Fibroblast of the conjunctiva (primary cell): ENCODE data around the gene LONP2.
A peak's percentile ranks its signal among the peaks of the same experiment; 100 is the strongest.
"Not testable (repeated sequence)": the region's sequence is repeated elsewhere in the genome, so short reads cannot be mapped to it uniquely, and the experiment has no call there.

ENCODE experiments used
- DNase-seq: peaks from one replicate; pipeline ENCODE4 v3.0.0-alpha.2; 2010; ENCODE audit warnings: low read depth

LONP2 gene

DNA sequence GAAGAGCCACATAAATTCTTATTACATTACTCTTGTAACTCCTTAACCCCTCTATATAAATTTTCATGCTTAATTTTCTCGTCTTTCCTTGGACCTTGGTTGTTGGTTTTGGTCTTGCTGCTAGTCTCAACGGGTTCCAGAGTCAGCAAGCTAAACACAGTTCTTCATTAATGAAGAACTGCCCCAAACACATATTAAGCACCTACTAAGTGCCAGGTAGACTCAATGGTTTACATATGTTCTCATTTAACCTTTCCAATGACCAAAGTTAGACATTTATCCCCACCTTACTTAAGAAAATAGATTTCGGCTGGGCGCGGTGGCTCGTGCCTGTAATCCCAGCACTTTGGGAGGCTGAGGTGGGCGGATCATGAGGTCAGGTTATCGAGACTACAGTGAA, 126.1 kb downstream of the LONP2 start:
- DNase-seq: no peak

DNA sequence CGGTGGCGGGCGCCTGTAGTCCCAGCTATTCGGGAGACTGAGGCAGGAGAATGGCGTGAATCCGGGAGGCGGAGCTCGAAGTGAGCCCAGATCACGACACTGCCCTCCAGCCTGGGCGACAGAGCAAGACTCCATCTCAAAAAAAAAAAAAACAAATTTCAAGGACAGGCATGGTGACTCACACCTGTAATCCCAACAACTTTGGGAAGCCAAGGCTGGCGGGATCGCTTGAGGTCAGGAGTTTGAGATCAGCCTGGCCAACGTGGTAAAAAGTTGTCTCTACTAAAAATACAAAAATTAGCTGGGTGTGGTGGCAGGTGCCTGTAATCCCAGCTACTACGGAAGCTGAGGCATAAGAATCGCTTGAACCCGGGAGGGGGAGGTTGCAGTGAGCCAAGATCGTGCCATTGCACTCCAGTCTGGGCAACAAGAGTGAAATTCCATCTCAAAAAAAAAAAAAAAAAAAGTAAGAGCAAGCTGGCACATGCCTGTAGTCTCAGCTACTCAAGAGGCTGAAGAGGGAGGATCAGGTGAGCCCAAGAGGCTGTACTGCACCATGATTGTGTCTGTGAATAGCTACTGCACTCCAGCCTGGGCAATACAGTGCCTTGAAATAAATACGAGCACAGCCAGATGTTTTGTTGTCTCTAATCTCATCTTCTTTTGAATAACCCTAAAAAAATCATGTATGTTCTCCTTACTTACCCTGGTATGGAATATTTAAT, 126.7 kb downstream of the LONP2 start:
- DNase-seq: not testable (repeated sequence)

DNA sequence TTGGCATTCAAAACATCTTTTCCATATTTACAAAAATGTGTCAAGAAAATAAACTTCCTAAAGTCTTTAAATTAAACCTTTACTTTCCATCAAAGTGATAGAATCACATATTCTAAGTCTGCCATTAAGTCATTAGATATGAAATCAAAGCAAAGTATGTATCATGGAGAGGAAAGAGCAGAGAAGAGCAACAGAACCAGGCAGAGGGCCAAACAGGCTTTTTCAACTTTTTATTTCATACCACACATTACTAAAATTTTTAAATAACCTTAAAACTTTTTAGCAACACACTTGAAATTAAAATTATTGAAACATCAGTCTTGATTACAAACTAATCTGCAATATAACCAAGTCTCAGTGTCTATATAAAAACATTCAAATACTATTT, 127.3 kb downstream of the LONP2 start:
- no peak for DNase-seq

DNA sequence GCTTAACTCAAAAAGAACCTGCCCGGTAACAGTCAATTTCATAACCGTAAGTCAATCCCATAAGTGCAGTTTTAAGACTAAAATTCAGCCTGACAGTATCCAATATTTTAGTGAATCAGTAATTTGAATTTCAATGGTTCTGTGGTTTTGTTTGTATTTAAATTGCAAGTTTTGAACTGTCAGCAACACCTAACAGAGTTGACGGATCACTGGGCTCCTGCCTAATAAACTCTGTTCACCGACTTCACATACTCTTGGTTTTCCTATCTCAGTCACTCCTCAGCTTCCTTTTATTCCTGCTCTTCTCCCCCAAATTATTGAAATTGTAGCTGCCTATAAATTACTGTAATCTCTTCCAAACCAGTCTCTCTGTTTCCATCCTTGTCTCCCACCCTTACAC, 128.6 kb downstream of the LONP2 start:
- no peak for DNase-seq

DNA sequence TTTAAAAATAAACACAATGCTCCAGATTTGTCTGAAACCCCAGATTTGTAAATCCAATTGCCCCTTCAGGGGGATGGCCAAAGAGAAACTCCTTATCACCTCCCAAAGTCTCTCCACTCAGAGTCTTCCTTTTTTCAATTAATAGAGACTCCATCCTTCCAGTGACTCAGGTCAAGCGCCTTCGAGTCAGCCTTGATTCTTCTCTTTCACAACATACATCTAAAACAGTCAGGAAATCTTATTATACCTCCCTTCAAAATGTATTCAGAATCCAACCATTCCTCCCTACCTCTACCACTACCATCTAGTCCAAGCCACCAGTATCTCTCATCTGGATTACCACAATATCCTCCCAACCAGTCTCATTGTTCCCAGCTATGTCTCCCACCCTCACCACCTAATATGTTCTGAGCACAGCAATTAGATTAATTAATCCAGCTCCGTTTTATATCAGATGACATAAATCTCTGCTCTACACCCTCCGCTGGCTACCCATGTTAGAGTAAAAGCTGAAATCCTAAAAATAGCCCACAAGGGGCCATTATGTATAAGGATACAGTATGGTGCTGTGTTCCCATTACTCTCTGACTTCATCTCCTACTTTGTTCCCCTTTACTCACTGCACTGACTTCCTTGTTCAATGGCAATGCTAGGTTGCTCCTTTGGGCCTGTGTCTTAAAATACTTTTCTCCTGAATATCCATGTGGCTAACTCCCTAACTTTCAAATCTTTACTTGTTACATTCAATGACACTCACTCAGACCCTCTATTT, 129.3 kb downstream of the LONP2 start:
- no peak for DNase-seq

DNA sequence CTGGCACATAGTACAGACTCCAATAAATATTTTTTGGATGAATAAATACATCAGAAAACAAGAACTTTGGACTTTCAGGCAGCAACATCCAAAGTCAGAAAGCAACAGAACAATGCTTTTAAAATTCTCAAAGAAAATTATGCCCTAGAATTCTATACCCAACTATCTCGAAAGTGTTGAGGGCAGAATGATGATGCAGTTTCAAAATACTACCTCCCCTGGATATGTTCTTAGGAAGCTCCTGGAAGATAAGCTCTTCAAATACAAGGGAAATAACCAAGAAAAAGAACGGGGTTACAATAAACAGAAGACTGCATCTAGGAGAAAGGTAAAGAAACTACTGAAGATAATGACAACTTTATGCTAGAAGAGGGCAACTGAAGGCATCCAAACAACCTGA, 130.2 kb downstream of the LONP2 start:
- DNase-seq: no peak

DNA sequence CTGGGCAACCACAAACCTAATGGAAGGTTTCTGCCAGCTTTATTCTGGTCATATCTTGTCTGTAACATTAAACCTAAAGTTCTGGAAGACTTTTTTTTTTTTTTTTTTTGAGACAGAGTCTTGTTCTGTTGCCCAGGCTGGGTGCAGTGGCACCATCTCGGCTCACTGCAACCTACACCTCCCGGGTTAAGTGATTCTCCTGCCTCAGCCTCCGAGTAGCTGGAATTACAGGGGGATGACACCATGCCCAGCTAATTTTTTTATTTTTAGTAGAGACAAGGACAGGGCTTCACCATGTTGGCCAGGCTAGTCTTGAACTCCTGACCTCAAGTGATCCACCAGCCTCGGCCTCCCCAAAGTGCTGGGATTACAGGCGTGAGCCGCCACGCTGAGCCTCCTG, 133.2 kb downstream of the LONP2 start:
- not testable (repeated sequence) for DNase-seq

DNA sequence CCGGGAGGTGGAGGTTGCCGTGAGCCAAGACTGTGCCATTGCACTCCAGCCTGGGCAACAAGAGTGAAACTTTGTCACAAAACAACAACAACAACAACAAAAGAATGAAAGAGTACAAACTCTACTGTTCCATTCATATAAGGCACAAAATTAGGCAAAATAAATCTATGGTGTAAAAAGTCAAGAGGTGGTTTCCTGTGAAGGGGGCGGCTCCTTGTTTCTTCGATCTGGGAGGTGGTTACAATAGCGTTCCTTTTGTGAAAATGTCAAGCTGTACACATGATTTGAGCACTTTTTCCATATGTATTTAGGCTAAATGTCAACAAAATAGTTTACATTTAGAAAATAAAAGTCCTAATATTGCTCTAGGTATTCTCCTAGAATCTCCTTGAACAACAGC, 134.2 kb downstream of the LONP2 start:
- no peak for DNase-seq

DNA sequence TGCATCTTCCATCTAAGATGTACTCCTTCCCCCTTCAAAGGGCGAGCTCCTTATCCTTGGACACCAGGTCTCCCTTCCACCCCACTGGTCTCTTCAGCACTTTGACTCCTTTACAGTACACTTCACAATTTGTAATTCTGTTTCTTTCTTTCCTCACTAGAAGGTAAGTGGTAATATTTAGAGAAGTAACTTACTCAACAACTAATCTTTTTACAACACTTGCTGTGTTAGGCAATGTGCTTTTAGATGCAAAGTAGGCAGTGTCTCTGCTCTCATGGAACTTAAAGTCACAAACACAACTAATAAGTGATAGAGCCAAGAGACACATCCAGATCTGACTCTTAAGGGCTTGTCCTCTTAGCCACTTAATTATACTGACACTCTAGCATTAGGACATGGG, 134.7 kb downstream of the LONP2 start:
- DNase-seq: no peak

DNA sequence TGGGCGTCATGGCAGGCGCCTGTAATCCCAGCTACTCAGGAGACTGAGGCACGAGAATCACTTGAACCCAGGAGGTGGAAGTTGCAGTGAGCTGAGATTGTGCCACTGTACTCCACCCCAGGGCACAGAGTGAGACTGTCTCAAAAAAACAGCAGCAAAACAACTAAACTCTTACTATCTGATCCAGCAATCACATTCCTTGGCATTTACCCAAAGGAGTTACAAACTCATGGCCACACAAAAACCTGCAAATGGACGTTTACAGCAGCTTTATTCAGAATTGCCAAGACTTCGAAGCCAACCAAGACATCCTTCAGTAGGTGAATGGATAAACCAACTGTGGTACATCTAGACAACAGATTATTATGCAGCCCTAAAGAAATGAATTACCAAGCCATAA, 137.1 kb downstream of the LONP2 start:
- DNase-seq: no peak

DNA sequence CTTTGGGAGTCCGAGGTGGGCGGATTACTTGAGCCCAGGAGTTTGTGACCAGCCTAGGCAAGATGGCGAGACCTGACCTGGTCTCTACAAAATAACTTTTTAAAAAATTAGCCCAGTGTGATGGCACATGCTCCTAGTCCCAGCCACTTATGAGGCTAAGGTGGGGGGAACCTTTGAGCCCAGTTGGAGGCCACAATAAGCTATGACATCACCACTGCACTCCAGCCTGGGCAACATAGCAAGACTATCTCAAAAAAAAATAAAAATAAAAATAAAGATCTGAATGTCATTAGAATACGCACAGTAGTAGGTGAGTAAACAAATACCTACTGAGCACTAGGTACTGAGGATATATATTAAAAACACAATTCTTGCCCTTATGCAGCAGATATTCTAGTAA, 138.0 kb downstream of the LONP2 start:
- DNase-seq: no peak

DNA sequence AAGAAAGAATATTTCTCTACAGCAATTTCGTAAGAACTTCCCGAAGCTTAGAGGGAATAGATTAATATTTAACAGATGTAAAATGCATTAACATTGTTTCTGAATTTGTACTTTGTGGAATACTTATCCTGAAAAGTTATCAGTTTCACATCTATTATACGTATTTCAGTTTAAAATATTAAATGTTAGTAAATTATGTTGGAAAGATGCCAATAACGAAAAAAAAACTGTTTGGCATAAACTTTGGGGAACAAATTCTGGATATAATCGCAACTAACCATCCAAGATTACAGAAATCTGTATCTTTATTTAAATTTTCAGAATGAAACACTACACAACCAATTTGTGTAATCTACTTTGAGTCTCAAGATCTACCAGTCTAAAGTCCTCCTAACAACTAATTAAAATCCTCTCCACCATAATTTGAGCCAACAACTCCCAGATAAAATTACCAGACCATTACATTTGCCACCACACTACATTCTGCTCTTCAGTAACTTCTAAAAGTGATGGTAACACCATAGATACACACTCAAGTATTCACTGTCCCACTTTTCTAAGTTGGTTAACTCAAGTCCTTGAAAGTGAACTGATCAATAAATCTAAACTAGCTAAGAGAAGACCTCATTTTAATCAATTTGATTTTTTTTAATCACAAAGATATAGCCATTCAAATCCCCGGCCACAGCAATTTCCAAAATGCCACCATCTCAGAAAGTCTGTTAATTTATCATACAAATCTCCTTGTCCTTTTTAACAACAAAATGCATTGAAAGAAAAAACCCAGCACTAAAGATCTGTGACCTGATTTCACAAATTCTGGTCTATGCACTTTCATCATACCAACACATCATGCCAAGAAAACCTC, 139.1 kb downstream of the LONP2 start:
- no peak for DNase-seq

DNA sequence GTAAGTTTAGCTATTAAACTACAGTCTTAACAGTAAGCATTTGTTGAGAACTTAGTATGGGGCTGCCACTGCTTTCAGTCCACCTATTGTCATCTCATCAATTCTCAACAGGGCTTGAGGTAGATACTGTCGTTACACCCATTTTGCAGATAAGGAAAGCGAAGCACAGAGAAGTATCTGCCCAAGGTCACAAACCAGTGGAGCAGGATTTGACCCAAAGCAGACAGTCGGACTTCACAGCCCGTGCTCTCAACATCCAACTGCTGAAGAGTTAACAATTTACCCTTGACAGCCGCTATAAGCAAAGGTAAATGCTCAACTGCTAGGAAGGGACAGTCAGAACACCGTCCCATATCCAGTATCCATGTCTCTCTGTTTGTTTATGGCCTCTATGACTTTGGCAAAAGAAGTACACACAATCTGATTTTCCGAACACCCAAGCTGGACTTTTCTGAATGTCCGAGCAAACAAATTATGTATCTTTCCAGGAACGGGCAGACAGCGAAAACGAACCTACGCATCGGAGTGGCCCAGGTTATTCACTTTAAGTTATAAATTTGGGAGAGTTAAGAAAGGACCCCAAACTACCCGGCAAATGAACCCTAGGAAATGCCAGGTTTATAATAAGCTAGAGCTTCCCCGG, 139.9 kb downstream of the LONP2 start:
- DNase-seq: no peak

DNA sequence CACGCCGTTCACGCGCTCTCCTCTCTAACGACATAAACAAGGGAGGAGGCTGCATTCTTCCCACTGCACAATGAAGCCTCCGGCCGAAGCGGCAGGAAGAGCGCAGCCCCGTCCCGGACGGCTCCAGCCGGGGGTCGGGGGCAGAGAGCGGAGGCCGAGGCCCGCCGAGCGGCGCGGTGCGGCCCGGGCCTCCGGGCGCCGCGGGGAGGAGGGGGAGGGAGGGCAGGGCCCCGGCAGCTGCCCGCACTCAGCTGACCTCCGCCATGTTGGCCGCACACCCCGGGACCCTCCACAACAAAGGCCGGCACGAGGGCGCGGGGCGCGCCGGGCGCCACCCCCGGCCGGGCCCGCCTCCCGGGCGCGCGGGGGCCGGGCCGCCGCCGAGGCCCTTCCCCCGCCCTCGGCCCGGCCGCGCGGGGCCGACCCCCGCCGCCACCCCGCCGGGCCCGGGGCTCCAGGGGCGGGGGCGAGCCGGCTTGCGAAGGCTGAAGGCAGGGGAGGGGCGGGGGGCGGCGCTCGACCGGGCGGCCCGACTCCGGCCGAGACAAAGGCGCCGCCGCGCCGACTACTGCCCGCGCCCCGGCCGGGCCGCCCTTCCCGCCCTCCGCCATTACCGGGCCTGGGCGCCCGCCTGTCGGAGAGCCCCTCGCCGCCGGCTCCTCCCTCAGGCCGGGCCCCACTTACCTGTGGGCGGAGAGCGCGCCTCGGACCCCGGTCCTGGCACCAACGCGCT, 140.6 kb downstream of the LONP2 start:
- DNase-seq: no peak

DNA sequence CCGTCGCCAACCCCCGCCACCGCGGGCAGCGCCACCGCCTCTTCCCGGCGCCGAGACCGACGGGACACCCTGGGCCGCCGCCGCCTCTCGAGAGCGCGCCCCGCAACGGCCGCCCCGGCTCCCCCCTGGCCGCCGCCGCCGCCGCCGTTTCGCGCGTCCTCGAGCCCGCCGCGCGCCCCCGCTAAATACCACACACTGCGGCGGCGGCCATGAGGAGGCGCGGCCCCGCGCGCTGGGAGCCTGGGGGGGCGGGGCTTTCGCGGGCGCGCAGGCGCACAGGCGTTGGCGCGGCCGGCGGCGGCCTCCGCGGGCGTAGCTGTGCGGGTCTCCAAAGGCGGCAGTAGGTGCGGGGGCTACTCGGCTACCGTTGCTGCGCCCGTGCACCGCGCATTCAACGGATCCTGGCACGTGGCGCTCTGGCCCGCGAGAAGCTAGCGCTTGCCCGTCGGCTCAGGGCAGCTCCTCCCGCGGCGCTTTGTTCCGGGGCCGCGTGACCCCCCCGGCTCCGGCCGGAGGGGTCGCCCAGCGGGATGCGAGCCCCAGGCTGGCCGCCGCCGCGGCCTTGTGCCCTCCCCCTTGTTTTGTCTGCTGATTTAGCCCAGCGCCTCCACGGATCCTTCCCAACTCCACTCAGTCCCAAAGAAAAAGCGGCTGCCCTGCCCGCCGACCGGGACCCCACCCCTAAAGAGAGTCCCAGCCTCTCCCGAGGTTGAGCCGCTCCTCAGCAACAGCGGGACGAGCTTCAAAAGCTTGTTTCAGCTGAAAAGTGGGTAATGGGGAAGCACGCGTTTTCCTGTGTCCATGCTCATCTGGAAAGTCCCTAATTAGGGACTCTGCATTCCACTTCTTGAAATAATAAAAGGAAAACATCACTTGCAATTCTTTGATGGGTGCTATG, 141.4 kb downstream of the LONP2 start, which contains the start of gene SIAH1:
Gene SIAH1 (minus strand): TSS at position 161 of the 898 bp plus-strand sequence. CDS start 22,985 bp downstream, outside the sequence.
- no peak for DNase-seq

DNA sequence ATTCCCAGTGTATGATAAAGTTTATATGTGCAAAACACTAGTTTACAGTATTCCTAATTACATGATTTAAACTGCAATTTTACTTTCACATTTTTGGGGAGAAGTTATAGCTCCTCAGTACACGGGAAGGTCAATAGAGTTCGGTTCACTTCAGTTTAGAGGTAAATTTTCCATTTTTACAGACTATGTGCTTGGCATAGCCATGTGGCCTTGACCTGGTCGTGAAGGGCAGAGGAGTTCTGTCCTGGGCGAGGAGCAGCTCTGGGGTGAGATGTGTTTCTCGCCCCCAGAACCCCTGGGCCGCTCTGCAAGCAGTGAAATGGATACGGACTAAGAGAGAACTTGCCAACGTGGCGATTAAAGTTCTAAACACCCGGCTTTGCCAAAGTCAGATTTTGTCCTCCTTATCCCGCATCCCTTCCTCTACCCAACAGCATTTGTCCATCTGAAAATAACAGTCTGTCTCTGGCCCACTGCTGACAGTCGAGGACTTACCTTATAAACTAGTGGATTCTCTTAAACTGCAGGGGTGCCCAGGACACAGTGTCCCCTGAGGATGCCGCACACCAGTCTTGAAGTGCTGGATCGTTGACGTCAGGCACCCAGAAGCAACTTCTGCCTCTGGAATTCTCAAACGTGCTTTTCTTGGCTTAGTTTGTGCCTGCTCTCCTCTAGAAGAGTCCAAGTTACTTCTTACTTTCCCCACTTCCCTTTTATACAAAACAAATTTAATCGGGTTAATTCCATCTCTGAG, 142.6 kb downstream of the LONP2 start:
- no peak for DNase-seq

DNA sequence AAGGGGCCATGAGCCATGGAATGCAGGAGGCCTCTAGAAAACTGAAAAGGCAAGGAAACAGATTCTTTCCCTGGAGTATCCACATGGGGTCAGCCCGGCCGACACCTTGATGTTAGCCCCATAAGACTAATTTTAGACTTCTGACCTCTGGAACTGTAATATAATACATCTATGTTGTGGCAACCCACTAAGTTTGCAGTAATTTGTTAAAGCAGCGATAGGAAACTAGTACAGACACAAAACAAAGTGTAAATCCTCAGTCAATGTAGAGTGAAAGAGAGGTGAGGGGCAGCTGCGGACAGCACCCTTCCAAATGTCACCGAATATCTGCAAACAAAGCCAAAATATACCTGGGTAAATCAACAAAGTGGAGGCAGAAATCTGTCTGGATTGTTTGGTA, 148.3 kb downstream of the LONP2 start:
- DNase-seq: no peak

DNA sequence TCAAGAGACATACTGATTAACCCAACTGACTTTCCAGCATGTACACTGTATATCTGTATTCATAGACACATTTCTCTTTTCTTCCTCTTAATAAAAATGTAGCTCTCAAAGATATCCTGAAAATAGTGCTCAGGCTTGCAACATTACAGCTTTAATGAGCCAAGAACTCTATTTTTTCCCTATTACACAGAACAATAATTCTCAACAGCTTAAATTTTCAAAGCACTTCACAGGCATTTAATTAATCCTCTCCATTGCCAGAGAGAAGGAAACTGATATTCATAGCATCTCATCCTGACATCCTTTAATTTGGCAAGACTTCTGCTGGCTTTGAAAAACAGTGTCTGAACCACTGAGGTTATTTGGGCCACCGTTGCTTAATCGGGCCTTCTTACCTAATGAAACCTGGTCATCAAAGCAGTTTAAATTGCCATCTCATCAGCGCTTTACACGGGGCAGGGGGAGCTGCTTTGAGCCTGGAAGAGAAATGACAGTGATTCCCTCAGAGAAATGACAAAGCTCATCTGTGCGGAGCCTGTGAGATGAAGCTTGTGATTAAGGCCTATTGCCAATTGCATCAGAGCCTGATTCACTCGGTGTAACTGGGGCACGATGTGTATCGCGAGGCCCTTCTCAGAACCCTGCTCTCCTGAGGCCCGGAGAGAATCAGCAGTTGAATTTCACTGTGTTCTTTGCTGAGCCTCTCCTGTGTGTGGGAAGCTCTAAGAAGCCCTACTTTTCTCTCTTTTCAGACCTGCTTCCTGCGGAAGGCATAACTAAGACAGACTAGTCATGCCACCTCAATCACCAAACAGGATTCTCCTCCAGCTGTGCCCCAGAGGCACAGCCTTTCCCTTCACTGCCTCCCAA, 149.6 kb downstream of the LONP2 start:
- peak; percentile 75 for DNase-seq

DNA sequence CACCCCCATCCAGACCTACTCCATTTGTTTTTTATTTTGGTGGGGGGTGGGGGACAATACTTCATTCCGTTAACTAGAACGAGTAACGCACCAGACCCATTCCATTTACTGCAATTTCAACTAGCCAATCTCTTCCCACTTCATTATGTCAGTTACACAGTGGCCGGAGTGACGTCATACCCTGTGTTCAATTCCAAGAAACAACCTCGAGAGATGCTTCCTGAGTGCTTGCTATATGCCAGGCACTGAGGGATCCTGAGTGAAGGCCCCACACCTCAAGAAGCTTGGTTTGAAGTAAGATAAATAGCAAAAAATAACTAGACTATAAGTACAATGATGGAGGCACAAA, 150.2 kb downstream of the LONP2 start:
- DNase-seq: no peak
